H9 (cell line): ENCODE measurements around the gene HLA-F. TPM values are rescaled to one million over a fixed set of nuclear protein-coding genes. Genes with fewer than 3 reads are reported as not detected.

ENCODE experiments used
- DNase-seq: peaks from one replicate; pipeline ENCODE4 v3.0.0-alpha.2; 2017
- H2AFZ ChIP-seq: one replicate; pipeline ENCODE4 v1.6.1; 2013; ENCODE audit warnings: mild to moderate bottlenecking, low read length, control low read depth, moderate library complexity
- H2AK5ac ChIP-seq: 2 replicates; pipeline ENCODE4 v1.6.1; 2013; ENCODE audit warnings: low read length, control low read depth, mixed read lengths; ENCODE audit not compliant: insufficient read length
- H2BK120ac ChIP-seq: one replicate; pipeline ENCODE4 v1.6.1; 2013; ENCODE audit warnings: low read depth, mild to moderate bottlenecking, low read length, control low read depth, inconsistent platforms; ENCODE audit not compliant: poor library complexity, severe bottlenecking
- H2BK12ac ChIP-seq: 2 replicates; pipeline ENCODE4 v1.6.1; 2013; ENCODE audit warnings: low read length, control low read depth, mixed read lengths, low read depth; ENCODE audit not compliant: insufficient read length
- H2BK15ac ChIP-seq: 2 replicates; pipeline ENCODE4 v1.6.1; 2013; ENCODE audit warnings: low read depth, low read length, control low read depth
- H2BK20ac ChIP-seq: one replicate; pipeline ENCODE4 v1.6.1; 2013; ENCODE audit warnings: low read depth, mild to moderate bottlenecking, low read length, control low read depth, inconsistent platforms; ENCODE audit not compliant: poor library complexity, severe bottlenecking
- H2BK5ac ChIP-seq: 2 replicates; pipeline ENCODE4 v1.6.1; 2013; ENCODE audit warnings: low read length, control low read depth, mixed read lengths; ENCODE audit not compliant: insufficient read length
- H3K14ac ChIP-seq: 2 replicates; pipeline ENCODE4 v1.6.1; 2013; ENCODE audit warnings: low read length, control low read depth; ENCODE audit not compliant: insufficient read depth
- H3K18ac ChIP-seq: 2 replicates; pipeline ENCODE4 v1.6.1; 2013; ENCODE audit warnings: low read depth, mild to moderate bottlenecking, mixed read lengths, low read length, control low read depth; ENCODE audit not compliant: insufficient read length
- H3K23ac ChIP-seq: 2 replicates; pipeline ENCODE4 v1.6.1; 2013; ENCODE audit warnings: low read length, control low read depth, mixed read lengths, low read depth; ENCODE audit not compliant: insufficient read length
- H3K23me2 ChIP-seq: 2 replicates; pipeline ENCODE4 v1.6.1; 2013; ENCODE audit warnings: low read depth, mild to moderate bottlenecking, mixed read lengths, low read length, control low read depth; ENCODE audit not compliant: insufficient read length, poor library complexity, severe bottlenecking
- H3K27ac ChIP-seq: 2 replicates; pipeline ENCODE4 v1.5.1; 2013; ENCODE audit warnings: low read length, control low read depth, mixed read lengths, low read depth; ENCODE audit not compliant: insufficient read length
- H3K27me3 ChIP-seq: 2 replicates; pipeline ENCODE4 v1.6.1; 2013; ENCODE audit warnings: low read length, control low read depth, inconsistent platforms; ENCODE audit not compliant: insufficient read depth
- H3K4ac ChIP-seq: 2 replicates; pipeline ENCODE4 v1.6.1; 2013; ENCODE audit warnings: low read depth, mild to moderate bottlenecking, control low read depth, inconsistent platforms, low read length, moderate library complexity
- H3K4me1 ChIP-seq: 2 replicates; pipeline ENCODE4 v1.6.1; 2013; ENCODE audit warnings: low read length, control low read depth, inconsistent platforms; ENCODE audit not compliant: insufficient read depth
- H3K4me2 ChIP-seq: 2 replicates; pipeline ENCODE4 v1.6.1; 2013; ENCODE audit warnings: low read length, control low read depth, mixed read lengths; ENCODE audit not compliant: insufficient read length, insufficient read depth
- H3K56ac ChIP-seq: 2 replicates; pipeline ENCODE4 v1.6.1; 2013; ENCODE audit warnings: low read depth, mild to moderate bottlenecking, mixed read lengths, low read length, control low read depth; ENCODE audit not compliant: insufficient read length
- H3K79me1 ChIP-seq: 2 replicates; pipeline ENCODE4 v1.6.1; 2013; ENCODE audit warnings: low read depth, mild to moderate bottlenecking, moderate library complexity, low read length, control low read depth, inconsistent platforms; ENCODE audit not compliant: insufficient read depth, poor library complexity, severe bottlenecking
- H3K79me2 ChIP-seq: 2 replicates; pipeline ENCODE4 v1.6.1; 2013; ENCODE audit warnings: low read length, control low read depth, inconsistent platforms; ENCODE audit not compliant: insufficient read depth
- H3K9ac ChIP-seq: 2 replicates; pipeline ENCODE4 v1.6.1; 2013; ENCODE audit warnings: low read length, control low read depth, mixed read lengths; ENCODE audit not compliant: insufficient read length; ENCODE audit errors: extremely low read depth
- H3K9me3 ChIP-seq: one replicate; pipeline ENCODE4 v1.6.1; 2013; ENCODE audit warnings: low read depth, low read length, inconsistent platforms; ENCODE audit not compliant: control insufficient read depth
- H3T11ph ChIP-seq: one replicate; pipeline ENCODE4 v1.6.1; 2013; ENCODE audit warnings: mild to moderate bottlenecking, low read length, control low read depth, inconsistent platforms
- H4K20me1 ChIP-seq: one replicate; pipeline ENCODE4 v1.6.1; 2013; ENCODE audit not compliant: control insufficient read depth, insufficient read length, insufficient read depth
- H4K5ac ChIP-seq: 2 replicates; pipeline ENCODE4 v1.6.1; 2013; ENCODE audit warnings: low read depth, mild to moderate bottlenecking, mixed read lengths, low read length, control low read depth; ENCODE audit not compliant: insufficient read length
- H4K8ac ChIP-seq: replicated peaks from 2 replicates; pipeline ENCODE4 v1.6.1; 2013; ENCODE audit warnings: low read length, control low read depth, mixed read lengths, low read depth; ENCODE audit not compliant: insufficient read length
- H4K91ac ChIP-seq: 2 replicates; pipeline ENCODE4 v1.6.1; 2013; ENCODE audit warnings: low read depth, mild to moderate bottlenecking, moderate library complexity, mixed read lengths, low read length, control low read depth; ENCODE audit not compliant: insufficient read length
- H3K27ac Mint-ChIP-seq, 3 experiments: 2 replicates in 2 of 3; 3 replicates in 1 of 3; pipeline ENCODE4 v1.8.0; 2020 to 2021; ENCODE audit warnings: mixed read lengths in 3 of 3, mild to moderate bottlenecking in 1 of 3, moderate library complexity in 1 of 3
- H3K27me3 Mint-ChIP-seq: 2 replicates; pipeline ENCODE4 v1.8.0; 2021; ENCODE audit warnings: low read depth, mild to moderate bottlenecking, moderate library complexity, mixed read lengths
- H3K36me3 Mint-ChIP-seq, 3 experiments: 2 replicates in 2 of 3; 3 replicates in 1 of 3; pipeline ENCODE4 v1.8.0; 2020 to 2021; ENCODE audit warnings: low read depth in 3 of 3, mixed read lengths in 3 of 3; ENCODE audit not compliant: insufficient read depth in 1 of 3
- H3K4me1 Mint-ChIP-seq, 2 experiments: 2 replicates each; pipeline ENCODE4 v1.8.0; 2020; ENCODE audit warnings: mixed read lengths in 2 of 2
- H3K4me3 Mint-ChIP-seq, 2 experiments: 2 replicates in 1 of 2; 3 replicates in 1 of 2; pipeline ENCODE4 v1.8.0; 2020 to 2021; ENCODE audit warnings: mild to moderate bottlenecking in 2 of 2, mixed read lengths in 2 of 2, moderate library complexity in 1 of 2
- H3K9me3 Mint-ChIP-seq, 2 experiments: 2 replicates in 1 of 2; 3 replicates in 1 of 2; pipeline ENCODE4 v1.8.0; 2020; ENCODE audit warnings: mild to moderate bottlenecking in 2 of 2, mixed read lengths in 2 of 2, moderate library complexity in 1 of 2
- WGBS: extraction: QIAGEN DNeasy Blood & Tissue Kit; methylation state at CpG from one replicate; pipeline ENCODE4 v1.1.7; 2013; ENCODE audit warnings: missing lambda C conversion rate, low lambda C conversion rate, mixed read lengths; ENCODE audit not compliant: insufficient read length; ENCODE audit errors: extremely low coverage; 5-methylcytosine and 5-hydroxymethylcytosine counted together
- total RNA-seq: library from RNA; stranded (reverse); gene quantifications from 2 replicates; pipeline ENCODE4 v1.2.1, GENCODE V29; 2021
- TF ChIP-seq, protein P1 (sequence below): fragments of 200-600 bp; sonication (generic); conservative IDR thresholded peaks from 3 replicates; pipeline ENCODE4 v1.8.0; 2021; ENCODE audit warnings: antibody characterized with exemption, mild to moderate bottlenecking

Gene HLA-F
- total RNA-seq, 1 experiment from 2014 or later: 7.4 TPM

DNA sequence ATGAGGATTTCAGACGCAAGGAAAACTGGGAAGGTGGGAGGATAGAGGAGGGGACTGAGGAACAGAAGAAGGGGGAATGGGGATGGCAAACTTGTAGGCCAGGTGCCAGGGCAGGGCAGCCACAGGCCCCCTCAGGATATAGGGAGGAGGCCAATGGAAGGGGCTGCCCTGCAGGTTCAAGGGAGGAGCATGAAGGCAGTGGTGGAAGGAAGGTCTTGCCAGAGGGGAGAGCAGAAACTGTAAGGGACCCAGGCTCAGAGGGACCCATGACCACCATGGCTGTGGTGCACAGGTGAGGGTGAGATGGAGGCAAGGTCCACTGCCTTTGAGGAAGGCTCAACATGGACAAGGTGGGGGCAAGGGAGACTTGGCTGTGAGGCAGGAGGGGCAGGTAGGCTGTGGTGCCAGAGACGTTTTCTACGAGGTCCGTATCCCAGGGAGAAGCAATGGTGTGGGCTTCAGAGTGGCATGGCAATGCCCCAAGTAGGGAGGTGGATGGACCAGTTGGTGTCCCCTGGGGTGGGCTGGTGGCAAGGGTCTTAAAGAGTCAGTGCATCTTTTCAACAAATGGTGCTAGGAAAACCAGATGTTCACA, 22.7 kb downstream of the HLA-F start:
- Histone ChIP-seq H3K27me3 (peaks cover 4% of the 10 kb centered on the region; the same call in 1 of the 2 replicates), H2AK5ac (no peak overlapping the region), H2BK5ac (no peak overlapping the region), H3K4me2 (no peak overlapping the region), H4K8ac (no peak overlapping the region), H3K56ac (no peak overlapping the region), H3T11ph (no peak overlapping the region), H2BK12ac (no peak overlapping the region), H3K23ac (no peak overlapping the region), H3K9ac (no peak overlapping the region), H3K27ac (no peak overlapping the region), H3K79me1 (no peaks in the 10 kb centered on the region), H3K14ac (no peak overlapping the region), H3K9me3 (no peaks in the 10 kb centered on the region), H4K91ac (no peak overlapping the region), H3K23me2 (peaks cover 11% of the 10 kb centered on the region), H3K79me2 (no peaks in the 10 kb centered on the region), H2BK15ac (no peak overlapping the region), H3K18ac (no peak overlapping the region), H2BK120ac (no peak overlapping the region), H4K20me1 (no peaks in the 10 kb centered on the region), H2AFZ (no peak overlapping the region), H3K4ac (no peak overlapping the region), H3K4me1 (no peaks in the 10 kb centered on the region), H2BK20ac (no peak overlapping the region), H4K5ac (no peak overlapping the region)
- Mint-ChIP-seq H3K27me3 (peaks cover 49% of the 10 kb centered on the region), H3K4me1 (peaks cover 23 to 27% of the 10 kb centered on the region in 2 experiments), H3K36me3 (peaks cover 0 to 17% (median 6%) of the 10 kb centered on the region in 3 experiments; a peak in 6 of 7 replicates), H3K4me3 (no peak overlapping the region), H3K9me3 (peaks cover 0 to 4% of the 10 kb centered on the region in 2 experiments; a peak in 3 of 5 replicates), H3K27ac (peak overlapping the region in 1 of 3 experiments; percentile 10; a peak in 1 of 7 replicates)
- no CpG with 5 or more reads among the region's 4 CpGs for WGBS
- DNase-seq: no peak
- TF ChIP-seq, protein P1, sequence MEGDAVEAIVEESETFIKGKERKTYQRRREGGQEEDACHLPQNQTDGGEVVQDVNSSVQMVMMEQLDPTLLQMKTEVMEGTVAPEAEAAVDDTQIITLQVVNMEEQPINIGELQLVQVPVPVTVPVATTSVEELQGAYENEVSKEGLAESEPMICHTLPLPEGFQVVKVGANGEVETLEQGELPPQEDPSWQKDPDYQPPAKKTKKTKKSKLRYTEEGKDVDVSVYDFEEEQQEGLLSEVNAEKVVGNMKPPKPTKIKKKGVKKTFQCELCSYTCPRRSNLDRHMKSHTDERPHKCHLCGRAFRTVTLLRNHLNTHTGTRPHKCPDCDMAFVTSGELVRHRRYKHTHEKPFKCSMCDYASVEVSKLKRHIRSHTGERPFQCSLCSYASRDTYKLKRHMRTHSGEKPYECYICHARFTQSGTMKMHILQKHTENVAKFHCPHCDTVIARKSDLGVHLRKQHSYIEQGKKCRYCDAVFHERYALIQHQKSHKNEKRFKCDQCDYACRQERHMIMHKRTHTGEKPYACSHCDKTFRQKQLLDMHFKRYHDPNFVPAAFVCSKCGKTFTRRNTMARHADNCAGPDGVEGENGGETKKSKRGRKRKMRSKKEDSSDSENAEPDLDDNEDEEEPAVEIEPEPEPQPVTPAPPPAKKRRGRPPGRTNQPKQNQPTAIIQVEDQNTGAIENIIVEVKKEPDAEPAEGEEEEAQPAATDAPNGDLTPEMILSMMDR: no peak
